Measurements from ENCODE around the gene NFYB. TPM values are rescaled to one million over a fixed set of nuclear protein-coding genes. Genes with fewer than 3 reads are reported as not detected.

The NFYB gene
- total RNA-seq, 1 donor from 2014 or later = 19.7 TPM

GRCh38 chr12:104091136-104091535 is 46.9 kb downstream of the NFYB start:
- Mint-ChIP-seq H3K9me3 (ENCODE audit: unreplicated experiment) (no peaks in the 10 kb centered on the region), H3K4me3 (ENCODE audit: unreplicated experiment) (no peak overlapping the region), H3K27ac (ENCODE audit: unreplicated experiment) (no peak overlapping the region), H3K4me1 (ENCODE audit: unreplicated experiment) (no peaks in the 10 kb centered on the region), H3K27me3 (ENCODE audit: unreplicated experiment) (no peaks in the 10 kb centered on the region), H3K36me3 (ENCODE audit: low read depth, unreplicated experiment) (peaks cover 5% of the 10 kb centered on the region)
- TF ChIP-seq CTCF (IDR thresholded peaks at IDR 0.05; ENCODE audit: unreplicated experiment) = no peak
- DNase-seq (ENCODE audit: low spot score) = no peak

DNA sequence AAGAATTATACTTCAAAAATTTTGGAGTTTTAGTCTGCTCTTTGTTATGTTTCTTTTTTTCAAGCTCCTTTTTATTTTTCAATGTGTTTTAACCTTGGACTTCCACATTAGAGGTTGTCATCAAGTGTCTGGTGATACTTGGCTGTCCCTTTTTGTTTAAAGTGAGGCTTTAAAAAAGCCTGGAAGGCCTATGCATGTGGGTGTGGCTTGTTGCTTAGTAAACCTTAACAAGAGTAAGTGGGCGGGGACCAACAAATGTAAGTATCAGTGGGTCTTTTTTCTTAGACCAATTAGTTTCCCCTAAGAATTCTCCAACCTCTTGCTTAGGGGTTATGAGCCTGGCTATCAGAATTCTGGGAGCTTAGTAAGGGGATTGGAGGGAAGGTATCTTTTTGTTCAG is 47.3 kb downstream of the NFYB start:
- no peak for DNase-seq (ENCODE audit: low spot score)
- Mint-ChIP-seq H3K4me3 (ENCODE audit: unreplicated experiment) (no peak overlapping the region), H3K4me1 (ENCODE audit: unreplicated experiment) (no peaks in the 10 kb centered on the region), H3K27me3 (ENCODE audit: unreplicated experiment) (no peaks in the 10 kb centered on the region), H3K36me3 (ENCODE audit: low read depth, unreplicated experiment) (peaks cover 5% of the 10 kb centered on the region), H3K9me3 (ENCODE audit: unreplicated experiment) (no peaks in the 10 kb centered on the region), H3K27ac (ENCODE audit: unreplicated experiment) (no peak overlapping the region)
- TF ChIP-seq CTCF (IDR thresholded peaks at IDR 0.05; ENCODE audit: unreplicated experiment) = no peak

GRCh38 chr12:104083769-104084475 is 54.1 kb downstream of the NFYB start:
- H3K27ac Mint-ChIP-seq (ENCODE audit: unreplicated experiment) = no peak overlapping the region

GRCh38 chr12:104080764-104081163 is 57.2 kb downstream of the NFYB start:
- Mint-ChIP-seq H3K4me1 (ENCODE audit: unreplicated experiment) (no peaks in the 10 kb centered on the region), H3K9me3 (ENCODE audit: unreplicated experiment) (no peaks in the 10 kb centered on the region), H3K36me3 (ENCODE audit: low read depth, unreplicated experiment) (peaks cover 9% of the 10 kb centered on the region), H3K27ac (ENCODE audit: unreplicated experiment) (no peak overlapping the region), H3K4me3 (ENCODE audit: unreplicated experiment) (no peak overlapping the region), H3K27me3 (ENCODE audit: unreplicated experiment) (no peaks in the 10 kb centered on the region)
- TF ChIP-seq CTCF (IDR thresholded peaks at IDR 0.05; ENCODE audit: unreplicated experiment) = no peak
- no peak for DNase-seq (ENCODE audit: low spot score)

More at GRCh38 chr12:104083769-104084475, 54.1 kb downstream of the NFYB start:
- H3K4me1 Mint-ChIP-seq (ENCODE audit: unreplicated experiment) = no peaks in the 10 kb centered on the region
- DNase-seq (ENCODE audit: low spot score) = no peak
- H3K27me3 Mint-ChIP-seq (ENCODE audit: unreplicated experiment) = no peaks in the 10 kb centered on the region
- no peak overlapping the region for H3K4me3 Mint-ChIP-seq (ENCODE audit: unreplicated experiment)
- H3K9me3 Mint-ChIP-seq (ENCODE audit: unreplicated experiment) = no peaks in the 10 kb centered on the region
- no peak for TF ChIP-seq CTCF (IDR thresholded peaks at IDR 0.05; ENCODE audit: unreplicated experiment)
- H3K36me3 Mint-ChIP-seq (ENCODE audit: low read depth, unreplicated experiment) = peaks cover 9% of the 10 kb centered on the region

- no peak overlapping the region for H3K27ac Mint-ChIP-seq (ENCODE audit: unreplicated experiment)
- H3K36me3 Mint-ChIP-seq (ENCODE audit: low read depth, unreplicated experiment) = peaks cover 6% of the 10 kb centered on the region
- H3K4me1 Mint-ChIP-seq (ENCODE audit: unreplicated experiment) = no peaks in the 10 kb centered on the region
- no peaks in the 10 kb centered on the region for H3K27me3 Mint-ChIP-seq (ENCODE audit: unreplicated experiment)
- H3K4me3 Mint-ChIP-seq (ENCODE audit: unreplicated experiment) = no peak overlapping the region
- DNase-seq (ENCODE audit: low spot score) = no peak
- TF ChIP-seq CTCF (IDR thresholded peaks at IDR 0.05; ENCODE audit: unreplicated experiment) = no peak
- H3K9me3 Mint-ChIP-seq (ENCODE audit: unreplicated experiment) = no peaks in the 10 kb centered on the region
These were observed 59.0 kb downstream of the NFYB start for GRCh38 chr12:104079024-104079423.

Data from endothelial cell (in vitro differentiated cells).